Activated naive CD4-positive, alpha-beta T cell treated with anti-CD3 and anti-CD28 coated beads, Interleukin-2, amount 50 U/mL, for 16 hours (primary cell): ENCODE results near the gene POU2F3.

Experiments
- DNase-seq: peaks from one replicate; pipeline ENCODE4 v3.0.0-alpha.2; 2020

Gene POU2F3

GRCh38 chr11:120326228-120326627, 86.3 kb downstream of the POU2F3 start:
- no peak for DNase-seq

GRCh38 chr11:120326845-120327281, 86.9 kb downstream of the POU2F3 start:
- DNase-seq: no peak

GRCh38 chr11:120327311-120327710, 87.4 kb downstream of the POU2F3 start:
- no peak for DNase-seq

GRCh38 chr11:120329556-120329955, 89.6 kb downstream of the POU2F3 start:
- DNase-seq: no peak

GRCh38 chr11:120330045-120330444, 90.1 kb downstream of the POU2F3 start:
- DNase-seq: no peak

- DNase-seq: no peak
Observed at GRCh38 chr11:120331301-120331996, 91.5 kb downstream of the POU2F3 start.

- DNase-seq: no peak
Observed at GRCh38 chr11:120332822-120333716, 93.1 kb downstream of the POU2F3 start.

- DNase-seq: no peak
Observed at GRCh38 chr11:120333801-120334200, 93.9 kb downstream of the POU2F3 start.

GRCh38 chr11:120334332-120334731, 94.4 kb downstream of the POU2F3 start:
- DNase-seq: no peak

GRCh38 chr11:120334894-120335462, 95.0 kb downstream of the POU2F3 start:
- DNase-seq: peak; percentile 46

GRCh38 chr11:120335556-120335907, 95.6 kb downstream of the POU2F3 start:
- peak; percentile 41 for DNase-seq

GRCh38 chr11:120335908-120336640, 96.1 kb downstream of the POU2F3 start, which contains the start of gene ARHGEF12:
ARHGEF12 (plus strand) TSS chr11:120336413; CDS start chr11:120337244, 831 bp downstream.
- DNase-seq: peak; percentile 82

- peak; percentile 48 for DNase-seq
Observed at GRCh38 chr11:120336641-120337354, 96.9 kb downstream of the POU2F3 start.

GRCh38 chr11:120337355-120338106, 97.6 kb downstream of the POU2F3 start:
- no peak for DNase-seq

GRCh38 chr11:120338107-120338933, 98.4 kb downstream of the POU2F3 start:
- DNase-seq: no peak

GRCh38 chr11:120339394-120339890, 99.5 kb downstream of the POU2F3 start:
- DNase-seq: no peak

GRCh38 chr11:120340529-120340928, 100.6 kb downstream of the POU2F3 start:
- no peak for DNase-seq

- no peak for DNase-seq
Observed at GRCh38 chr11:120342226-120342625, 102.3 kb downstream of the POU2F3 start.

GRCh38 chr11:120342678-120343077, 102.7 kb downstream of the POU2F3 start:
- no peak for DNase-seq

GRCh38 chr11:120343429-120343828, 103.5 kb downstream of the POU2F3 start:
- DNase-seq: no peak
